ENCODE results near the gene DMXL1.

GRCh38 chr5:119131530-119132304, 60.8 kb downstream of the DMXL1 start:
- TF ChIP-seq MAZ (IDR thresholded peaks at IDR 0.05; ENCODE audit: borderline replicate concordance, low read depth, low read length), result no peak
- TF ChIP-seq CTCF (IDR thresholded peaks at IDR 0.05), result no peak

Data from A549 (cell line).